MM.1S (cell line): ENCODE data around the gene PTPRN2.

Experiments used
- DNase-seq: peaks from one replicate; pipeline ENCODE4 v3.0.0-alpha.2; 2015
- H2AFZ ChIP-seq: fragments of 300-600 bp; sonication (generic); 2 replicates; pipeline ENCODE4 v1.6.0; 2016; ENCODE audit warnings: antibody characterized with exemption, low read length
- H3F3A ChIP-seq: fragments of 300-600 bp; sonication (generic); 2 replicates; pipeline ENCODE4 v1.6.1; 2016; ENCODE audit warnings: mild to moderate bottlenecking, antibody characterized with exemption, low read length, moderate library complexity, mixed read lengths; ENCODE audit not compliant: insufficient read depth
- H3K27ac ChIP-seq: fragments of 300-600 bp; sonication (generic); 2 replicates; pipeline ENCODE4 v1.5.1; 2016; ENCODE audit warnings: mild to moderate bottlenecking, low read length
- H3K27me3 ChIP-seq: fragments of 300-600 bp; sonication (generic); replicated peaks from 2 replicates; pipeline ENCODE4 v1.6.0; 2016; ENCODE audit warnings: low read length; ENCODE audit not compliant: insufficient read depth
- H3K36me3 ChIP-seq: fragments of 300-600 bp; sonication (generic); replicated peaks from 2 replicates; pipeline ENCODE4 v1.6.1; 2016; ENCODE audit warnings: mild to moderate bottlenecking, low read length, mixed read lengths; ENCODE audit not compliant: insufficient read depth
- H3K4me1 ChIP-seq: fragments of 300-600 bp; sonication (generic); 2 replicates; pipeline ENCODE4 v1.6.1; 2016; ENCODE audit warnings: low read length, mixed read lengths
- H3K4me2 ChIP-seq: fragments of 300-600 bp; sonication (generic); 2 replicates; pipeline ENCODE4 v1.6.0; 2016; ENCODE audit warnings: low read depth, low read length
- H3K4me3 ChIP-seq: fragments of 300-600 bp; sonication (generic); 2 replicates; pipeline ENCODE4 v1.5.1; 2016; ENCODE audit warnings: low read length, mixed read lengths
- H3K79me2 ChIP-seq: fragments of 300-600 bp; sonication (generic); 2 replicates; pipeline ENCODE4 v1.6.1; 2016; ENCODE audit warnings: mixed run types, low read length, mixed read lengths
- H3K9ac ChIP-seq: fragments of 300-600 bp; sonication (generic); 2 replicates; pipeline ENCODE4 v1.6.1; 2016; ENCODE audit warnings: low read length, mixed read lengths
- H3K9me2 ChIP-seq: fragments of 300-600 bp; sonication (generic); replicated peaks from 2 replicates; pipeline ENCODE4 v1.6.1; 2016; ENCODE audit warnings: mild to moderate bottlenecking, low read length, mixed read lengths; ENCODE audit not compliant: insufficient read depth
- H3K9me3 ChIP-seq: fragments of 300-600 bp; sonication (generic); replicated peaks from 2 replicates; pipeline ENCODE4 v1.6.1; 2016; ENCODE audit warnings: mild to moderate bottlenecking, low read length, mixed read lengths; ENCODE audit not compliant: insufficient read depth
- H4K20me1 ChIP-seq: fragments of 300-600 bp; sonication (generic); 2 replicates; pipeline ENCODE4 v1.6.1; 2016; ENCODE audit warnings: mild to moderate bottlenecking, low read length, moderate library complexity, mixed read lengths; ENCODE audit not compliant: insufficient read depth
- EZH2 ChIP-seq: fragments of 300-600 bp; sonication (generic); optimal IDR thresholded peaks from 2 replicates; pipeline ENCODE3; 2017; ENCODE audit warnings: low read depth, mild to moderate bottlenecking, antibody characterized with exemption, low read length, mixed read lengths
- EZH2phosphoT487 ChIP-seq: fragments of 300-600 bp; sonication (generic); IDR thresholded peaks from 2 replicates; pipeline ENCODE4 v1.6.1; 2018; ENCODE audit warnings: antibody characterized with exemption, low read length
- TF ChIP-seq, protein P1 (sequence below): fragments of 300-600 bp; sonication (generic); IDR thresholded peaks from 2 replicates; pipeline ENCODE4 v1.5.1; 2016; ENCODE audit warnings: antibody characterized with exemption, low read length, mixed read lengths

Gene PTPRN2

DNA sequence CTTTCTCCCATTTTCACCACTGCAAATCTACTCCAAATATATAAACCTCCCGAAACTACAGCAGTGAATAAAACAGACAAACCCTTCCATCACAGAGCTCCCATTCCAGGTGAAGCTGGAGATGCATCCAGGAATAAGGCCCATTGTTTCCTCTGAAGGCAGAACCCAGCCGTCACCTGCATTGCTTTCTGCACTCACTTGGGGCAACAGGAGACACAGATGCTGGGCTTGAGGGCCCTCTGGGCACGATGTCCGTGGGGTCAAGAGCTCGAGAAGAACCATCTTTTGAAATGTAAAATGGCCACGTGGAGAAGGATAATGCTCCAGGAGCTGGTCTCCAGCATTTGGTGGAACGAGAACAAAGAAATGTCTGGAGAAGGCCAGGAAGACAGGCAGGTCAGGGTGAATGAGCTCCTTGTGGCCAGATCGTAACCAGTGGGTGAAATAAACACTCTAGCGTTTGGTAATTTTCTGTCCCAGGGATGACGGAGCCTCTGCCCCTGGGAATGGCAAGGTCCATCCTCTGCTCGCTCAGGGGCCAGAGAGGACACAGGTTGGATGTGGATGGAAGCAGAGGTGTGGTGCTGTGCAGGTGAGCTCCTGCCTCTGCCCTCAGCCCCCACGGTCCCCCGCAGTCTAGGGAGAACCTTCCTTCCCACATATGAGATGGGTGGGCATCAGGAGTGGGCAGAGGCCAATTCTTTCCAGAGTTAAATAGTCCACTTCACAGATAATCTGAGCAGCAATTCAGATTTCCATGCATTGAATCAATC is 694.7 kb downstream of the PTPRN2 start:
- Histone ChIP-seq H3K9me2 (no peaks in the 10 kb centered on the region), H4K20me1 (no peaks in the 10 kb centered on the region), H3K4me1 (no peaks in the 10 kb centered on the region), H3K4me3 (no peak overlapping the region), H3K9me3 (no peaks in the 10 kb centered on the region), H3K36me3 (no peaks in the 10 kb centered on the region), H3K27me3 (peaks cover 88% of the 10 kb centered on the region), H3K79me2 (no peaks in the 10 kb centered on the region), H3K4me2 (no peak overlapping the region), H3F3A (no peaks in the 10 kb centered on the region), H2AFZ (no peak overlapping the region), H3K9ac (no peak overlapping the region), H3K27ac (no peak overlapping the region)
- TF ChIP-seq EZH2phosphoT487: no peak
- TF ChIP-seq EZH2: no peak
- TF ChIP-seq, protein P1, sequence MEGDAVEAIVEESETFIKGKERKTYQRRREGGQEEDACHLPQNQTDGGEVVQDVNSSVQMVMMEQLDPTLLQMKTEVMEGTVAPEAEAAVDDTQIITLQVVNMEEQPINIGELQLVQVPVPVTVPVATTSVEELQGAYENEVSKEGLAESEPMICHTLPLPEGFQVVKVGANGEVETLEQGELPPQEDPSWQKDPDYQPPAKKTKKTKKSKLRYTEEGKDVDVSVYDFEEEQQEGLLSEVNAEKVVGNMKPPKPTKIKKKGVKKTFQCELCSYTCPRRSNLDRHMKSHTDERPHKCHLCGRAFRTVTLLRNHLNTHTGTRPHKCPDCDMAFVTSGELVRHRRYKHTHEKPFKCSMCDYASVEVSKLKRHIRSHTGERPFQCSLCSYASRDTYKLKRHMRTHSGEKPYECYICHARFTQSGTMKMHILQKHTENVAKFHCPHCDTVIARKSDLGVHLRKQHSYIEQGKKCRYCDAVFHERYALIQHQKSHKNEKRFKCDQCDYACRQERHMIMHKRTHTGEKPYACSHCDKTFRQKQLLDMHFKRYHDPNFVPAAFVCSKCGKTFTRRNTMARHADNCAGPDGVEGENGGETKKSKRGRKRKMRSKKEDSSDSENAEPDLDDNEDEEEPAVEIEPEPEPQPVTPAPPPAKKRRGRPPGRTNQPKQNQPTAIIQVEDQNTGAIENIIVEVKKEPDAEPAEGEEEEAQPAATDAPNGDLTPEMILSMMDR: no peak
- no peak for DNase-seq

DNA sequence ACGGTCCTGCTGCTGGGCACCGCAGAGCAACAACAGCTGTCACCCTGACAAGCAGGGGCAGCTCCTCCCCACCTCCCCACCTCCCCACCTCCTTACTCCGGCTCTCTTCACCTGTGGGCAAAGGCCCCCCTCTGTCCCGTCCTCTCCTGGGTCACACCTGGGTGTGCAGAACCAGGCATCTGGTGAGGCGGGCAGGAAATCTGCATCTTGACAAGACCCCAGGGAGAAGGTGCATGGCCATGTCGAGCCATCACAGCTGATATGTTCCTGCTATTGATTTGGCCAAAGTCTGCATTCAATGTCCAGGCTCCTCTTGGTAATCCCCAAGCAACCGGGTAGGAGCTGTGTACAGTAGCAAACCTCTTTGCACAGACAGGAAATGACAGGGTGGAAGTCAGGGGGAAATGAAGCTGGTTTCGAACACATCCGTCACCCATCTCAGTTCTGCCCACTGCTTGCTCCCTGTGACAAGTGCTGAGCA is 696.7 kb downstream of the PTPRN2 start:
- TF ChIP-seq EZH2phosphoT487 (no peak), EZH2 (no peak)
- TF ChIP-seq, protein P1: no peak
- Histone ChIP-seq H3K4me3 (no peak overlapping the region), H3K27ac (no peak overlapping the region), H3K4me1 (no peaks in the 10 kb centered on the region), H4K20me1 (no peaks in the 10 kb centered on the region), H3K27me3 (peaks cover 83% of the 10 kb centered on the region), H3F3A (no peaks in the 10 kb centered on the region), H3K36me3 (no peaks in the 10 kb centered on the region), H3K9me3 (no peaks in the 10 kb centered on the region), H3K79me2 (no peaks in the 10 kb centered on the region), H2AFZ (no peak overlapping the region), H3K9me2 (no peaks in the 10 kb centered on the region), H3K4me2 (no peak overlapping the region), H3K9ac (no peak overlapping the region)
- DNase-seq: no peak

DNA sequence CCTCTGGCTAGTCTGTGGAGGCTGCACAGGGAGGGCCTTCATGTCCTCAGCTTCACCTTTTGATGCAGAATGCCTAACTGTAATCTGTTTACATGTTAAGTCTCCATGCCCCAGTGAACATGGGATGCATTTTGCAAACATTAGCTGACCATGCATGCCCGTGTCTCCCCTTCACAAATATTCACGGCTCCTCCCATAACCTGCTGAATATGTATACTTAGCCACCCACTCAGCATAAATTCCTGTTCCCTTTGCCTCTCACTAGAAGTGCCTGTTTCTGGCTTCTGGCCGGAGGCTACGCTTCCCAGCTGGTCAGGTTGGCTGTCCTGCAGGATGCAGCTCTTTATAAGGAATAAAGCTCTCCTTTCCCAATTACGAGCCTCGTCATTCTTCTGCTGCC is 698.1 kb downstream of the PTPRN2 start:
- Histone ChIP-seq H3K9ac (no peak overlapping the region), H3K27ac (no peak overlapping the region), H3F3A (no peaks in the 10 kb centered on the region), H2AFZ (no peak overlapping the region), H3K4me3 (no peak overlapping the region), H3K36me3 (no peaks in the 10 kb centered on the region), H4K20me1 (no peaks in the 10 kb centered on the region), H3K4me1 (no peaks in the 10 kb centered on the region), H3K9me3 (no peaks in the 10 kb centered on the region), H3K27me3 (peaks cover 79% of the 10 kb centered on the region), H3K9me2 (no peaks in the 10 kb centered on the region), H3K4me2 (no peak overlapping the region), H3K79me2 (no peaks in the 10 kb centered on the region)
- no peak for DNase-seq
- TF ChIP-seq EZH2phosphoT487: no peak

DNA sequence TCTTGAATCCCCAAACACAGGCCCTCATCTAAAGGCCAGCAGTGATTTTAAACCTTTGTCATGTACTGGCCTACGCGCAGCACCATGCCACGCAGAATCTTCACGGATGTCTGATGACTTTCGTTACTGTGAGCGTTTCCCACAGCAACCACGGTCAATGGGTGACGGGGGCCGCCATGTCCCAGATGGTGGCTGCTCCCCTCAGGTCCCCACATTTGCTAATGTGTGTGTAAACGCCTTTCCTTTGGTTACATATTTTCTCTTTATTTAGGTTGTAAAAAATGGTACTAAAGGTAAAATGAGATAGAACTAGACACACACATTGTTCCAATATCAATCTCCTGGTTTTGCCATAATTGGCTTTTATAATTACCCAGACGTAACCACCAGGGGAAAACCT is 699.0 kb downstream of the PTPRN2 start:
- TF ChIP-seq EZH2 (no peak), EZH2phosphoT487 (no peak)
- TF ChIP-seq, protein P1: no peak
- no peaks in the 10 kb centered on the region for H3K4me1 ChIP-seq
- no peak for DNase-seq
- no peaks in the 10 kb centered on the region for H3K79me2 ChIP-seq
- no peak overlapping the region for H3K9ac ChIP-seq
- no peak overlapping the region for H3K4me2 ChIP-seq
- no peak overlapping the region for H3K27ac ChIP-seq
- H3F3A ChIP-seq: no peaks in the 10 kb centered on the region
- H3K9me2 ChIP-seq: no peaks in the 10 kb centered on the region
- no peak overlapping the region for H2AFZ ChIP-seq
- H3K9me3 ChIP-seq: no peaks in the 10 kb centered on the region
- H3K36me3 ChIP-seq: no peaks in the 10 kb centered on the region
- peaks cover 74% of the 10 kb centered on the region for H3K27me3 ChIP-seq
- H4K20me1 ChIP-seq: no peaks in the 10 kb centered on the region
- no peak overlapping the region for H3K4me3 ChIP-seq
